Measurements from ENCODE around the gene ZG16B.

GRCh38 chr16:2782583-2783351, 47.3 kb upstream of the ZG16B start:
- TF ChIP-seq YY1 (IDR thresholded peaks at IDR 0.05; ENCODE audit: insufficient read depth, insufficient read length), result no peak
- TF ChIP-seq SUZ12 (IDR thresholded peaks at IDR 0.05; ENCODE audit: extremely low read depth, insufficient read depth, insufficient read length), result no peak
- TF ChIP-seq ZNF274 (IDR thresholded peaks at IDR 0.05; ENCODE audit: low read depth, low read length), result no peak
